Right hindlimb (tissue), 1 donor: ENCODE results near the gene PLA2R1.
A peak's percentile ranks its signal among the peaks of the same experiment; 100 is the strongest.

Experiments
- DNase-seq: peaks from one replicate; pipeline ENCODE4 v3.0.0-alpha.2; 2018

PLA2R1 gene

DNA sequence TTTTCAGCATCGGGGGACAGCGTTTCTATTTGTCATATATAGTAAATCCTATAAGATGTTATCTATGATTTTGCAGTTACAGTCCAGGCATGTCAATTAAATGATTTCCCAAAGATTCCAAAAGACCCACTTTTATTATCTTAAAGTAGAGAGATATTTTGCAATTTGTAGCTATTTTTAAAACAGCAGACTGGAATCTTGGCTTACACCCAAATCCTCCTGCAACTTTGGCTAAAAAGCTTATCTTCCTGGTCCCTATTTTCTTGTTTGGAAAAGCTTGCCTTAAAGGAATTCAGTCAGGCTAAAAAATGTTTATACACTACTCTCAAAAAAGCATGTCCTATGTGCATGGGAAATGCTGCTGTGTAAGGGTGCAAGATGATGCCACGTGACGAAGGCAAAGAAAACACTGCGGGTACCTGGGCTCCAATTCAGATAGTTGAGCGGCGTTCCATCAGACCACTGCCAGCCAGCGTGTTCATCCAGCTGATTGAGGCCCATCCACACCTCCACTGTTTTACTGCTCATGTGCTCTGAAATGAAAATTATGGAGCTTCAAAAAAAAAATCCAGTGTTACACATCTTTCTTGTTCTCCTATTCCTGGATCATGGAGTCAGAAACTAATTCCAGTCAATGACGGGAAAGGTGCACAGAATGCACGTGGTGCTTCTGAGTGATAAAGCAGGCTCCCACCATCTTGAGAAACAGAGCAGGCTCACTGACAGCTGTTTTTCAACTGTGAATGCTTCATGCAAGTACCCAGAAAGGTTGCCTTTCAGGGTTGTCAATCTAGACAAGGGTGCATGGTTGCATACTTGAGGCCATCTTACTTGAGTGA, 33.8 kb downstream of the PLA2R1 start:
- DNase-seq = no peak

DNA sequence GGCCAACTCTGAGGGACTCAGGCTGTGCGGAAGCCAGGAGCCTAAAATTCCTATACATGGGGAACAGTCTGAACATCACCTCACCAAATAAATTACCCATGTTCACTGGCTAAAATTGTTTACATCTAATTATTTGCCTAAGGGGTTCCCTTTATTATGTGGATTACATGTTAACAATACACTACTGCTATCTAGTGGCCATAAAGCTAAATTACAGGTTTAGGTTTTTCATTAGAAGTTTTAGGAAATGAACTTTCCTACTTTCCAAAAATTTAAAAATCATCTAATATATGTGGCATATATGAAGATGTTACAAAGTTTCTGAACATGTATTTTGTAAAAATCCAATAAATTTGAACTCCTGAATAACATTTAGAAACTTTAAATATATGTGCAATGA, 40.3 kb downstream of the PLA2R1 start:
- no peak for DNase-seq

DNA sequence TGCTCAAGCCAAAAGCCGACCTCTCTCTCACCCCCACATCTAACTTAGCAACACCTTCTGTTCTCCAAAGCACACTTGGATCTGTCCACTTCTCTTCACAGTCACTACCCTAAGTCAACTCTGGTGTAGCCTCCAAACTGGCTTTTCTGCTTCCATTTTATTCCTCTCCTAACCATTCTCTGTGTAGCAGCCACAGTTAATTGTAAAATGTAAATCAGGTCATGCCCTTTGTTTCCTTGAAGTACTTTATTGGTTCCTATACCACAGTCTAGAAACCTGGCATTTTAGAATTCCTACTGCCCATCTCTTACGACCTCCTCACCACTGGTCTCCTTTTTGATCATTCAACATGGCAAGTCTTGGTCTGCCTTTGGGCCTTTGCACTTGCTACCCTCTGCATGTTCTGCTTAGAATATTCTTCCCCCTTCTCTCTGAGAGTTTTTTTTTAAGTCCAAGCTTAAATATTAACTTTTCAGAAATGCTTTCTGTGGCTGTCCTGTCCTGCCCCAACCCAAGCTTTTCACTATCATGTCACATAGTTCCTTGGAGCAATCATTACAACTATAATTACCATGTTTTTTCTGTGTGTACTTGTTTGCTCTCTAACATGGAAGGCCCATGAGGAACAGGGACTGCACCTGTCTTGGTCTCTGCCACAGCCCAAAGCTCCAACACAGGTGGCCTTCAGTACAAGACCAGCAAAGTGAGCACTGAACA, 42.9 kb downstream of the PLA2R1 start:
- no peak for DNase-seq

DNA sequence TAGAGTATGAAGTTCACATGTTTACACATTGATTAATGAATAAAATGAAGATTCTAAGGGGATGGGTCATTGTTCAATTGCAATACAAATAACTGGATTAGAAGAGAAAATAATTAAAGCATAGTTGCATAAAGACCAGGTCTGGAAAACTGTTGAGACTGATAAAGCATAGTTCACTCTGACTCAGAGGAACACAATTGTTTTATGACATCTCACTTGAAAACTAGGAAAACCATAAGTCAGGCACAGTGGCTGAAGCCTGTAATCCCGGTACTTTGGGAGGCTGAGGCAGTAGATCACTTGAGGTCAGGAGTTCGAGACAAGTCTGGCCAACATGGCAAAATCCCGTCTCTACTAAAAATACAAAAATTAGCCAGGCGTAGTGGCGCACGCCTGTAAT, 46.7 kb downstream of the PLA2R1 start:
- no peak for DNase-seq

DNA sequence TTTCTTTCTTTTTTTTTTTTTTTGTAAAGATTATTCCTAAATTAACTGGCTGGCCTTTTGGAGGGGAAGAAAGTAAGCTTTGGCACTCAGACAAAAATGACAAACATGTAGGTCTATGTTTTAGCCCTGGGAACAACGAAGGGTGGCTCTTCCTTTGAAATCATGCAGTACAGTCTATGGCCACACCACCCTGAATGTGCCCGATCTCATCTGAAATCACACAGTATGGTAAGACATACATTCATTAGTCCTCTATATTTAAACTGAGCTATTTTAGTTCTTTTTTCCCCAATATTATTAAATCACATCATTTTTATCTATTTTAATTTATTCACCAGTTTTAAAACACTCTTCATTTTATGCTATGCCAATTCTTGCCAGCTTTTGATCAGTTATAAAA, 48.2 kb downstream of the PLA2R1 start:
- no peak for DNase-seq

DNA sequence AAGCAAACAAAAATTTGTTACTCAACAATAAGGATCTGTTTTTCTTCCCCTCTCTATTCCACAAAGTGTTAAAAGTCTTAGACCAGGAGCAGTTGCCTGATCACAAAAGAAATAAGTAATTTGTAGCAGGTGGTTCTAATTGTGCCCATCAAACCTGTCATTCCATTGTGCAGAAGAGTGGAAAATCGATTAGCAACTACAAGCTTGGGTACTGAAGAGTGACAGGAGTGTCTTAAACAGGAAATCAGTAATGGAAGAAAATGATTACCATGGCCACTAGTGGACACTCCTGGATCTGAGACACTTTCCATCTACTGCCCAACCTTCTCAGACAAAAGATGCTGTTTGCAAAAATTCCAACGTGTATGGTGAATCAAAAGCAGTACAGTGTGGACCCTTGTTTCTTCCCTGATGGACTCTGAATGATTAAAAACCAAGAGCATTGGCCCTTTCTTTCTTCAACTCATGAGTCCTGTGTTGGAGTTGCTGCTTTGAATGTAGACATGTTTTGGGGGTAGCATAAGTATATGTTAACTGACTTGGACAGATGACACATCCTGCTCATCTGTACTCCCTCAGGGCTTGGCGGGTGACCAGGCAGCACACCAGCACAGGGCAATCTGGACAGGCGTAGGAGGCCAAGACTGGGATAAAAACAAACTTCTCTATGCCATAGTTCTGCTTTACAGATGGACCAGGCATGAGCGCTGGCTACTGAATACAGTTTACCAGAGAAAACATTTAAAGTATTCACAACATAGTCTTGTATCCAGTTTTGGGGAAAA, 51.9 kb downstream of the PLA2R1 start:
- no peak for DNase-seq

DNA sequence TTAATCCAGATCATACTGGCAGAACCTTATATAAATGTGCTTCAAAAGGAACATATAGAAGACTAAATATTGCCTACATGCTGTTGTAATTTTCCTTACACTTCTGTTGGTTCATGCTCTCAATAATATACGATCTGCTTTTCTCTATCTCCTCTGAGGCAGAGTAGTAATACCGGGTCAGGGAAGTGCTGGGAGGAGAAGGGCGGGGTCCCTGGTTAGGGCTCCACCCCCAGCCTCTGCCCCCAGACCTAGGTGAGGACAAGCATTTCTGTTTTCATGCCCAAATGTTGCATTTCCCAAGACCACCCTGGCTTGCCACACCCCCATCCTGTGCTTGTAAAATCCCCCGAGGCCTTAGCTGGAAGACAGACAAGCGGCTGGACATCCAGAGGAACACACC, 55.3 kb downstream of the PLA2R1 start:
- no peak for DNase-seq

DNA sequence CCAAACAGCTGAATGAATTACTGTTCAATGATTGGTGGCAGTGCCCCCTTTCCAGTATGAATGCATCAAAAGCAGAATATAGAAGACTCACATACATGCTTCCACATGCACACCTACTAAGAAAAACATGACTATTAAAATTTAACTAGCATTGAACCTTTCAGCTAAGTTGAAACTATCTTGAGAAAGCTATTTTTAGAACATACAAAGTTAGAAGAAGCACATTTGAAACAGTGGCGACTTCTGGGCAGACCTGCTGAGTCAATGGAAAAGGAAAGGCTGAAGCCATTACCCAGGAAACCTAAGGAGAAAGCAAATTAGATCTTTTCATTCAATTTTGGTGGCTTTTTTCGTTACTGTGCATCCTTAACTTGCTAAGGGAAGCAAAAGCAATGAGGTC, 55.9 kb downstream of the PLA2R1 start:
- DNase-seq = no peak

DNA sequence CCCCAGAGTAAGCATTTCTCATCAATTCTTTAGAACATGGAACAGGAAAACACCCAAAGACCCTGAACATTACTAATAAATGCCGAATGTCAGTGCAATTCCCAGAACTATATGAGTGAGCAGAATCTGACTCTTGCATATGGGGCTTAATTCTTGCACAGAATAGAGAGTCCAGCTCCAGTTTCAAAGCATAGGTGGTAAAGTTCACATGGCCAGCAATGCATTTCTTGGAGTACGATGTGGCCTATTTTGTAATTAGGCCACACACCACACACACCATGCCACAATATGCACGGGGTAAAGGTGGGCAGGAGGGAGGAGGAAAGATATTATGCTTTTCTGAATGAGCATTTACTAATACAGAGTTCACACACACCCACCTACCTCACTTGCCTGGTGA, 56.5 kb downstream of the PLA2R1 start:
- DNase-seq = no peak

DNA sequence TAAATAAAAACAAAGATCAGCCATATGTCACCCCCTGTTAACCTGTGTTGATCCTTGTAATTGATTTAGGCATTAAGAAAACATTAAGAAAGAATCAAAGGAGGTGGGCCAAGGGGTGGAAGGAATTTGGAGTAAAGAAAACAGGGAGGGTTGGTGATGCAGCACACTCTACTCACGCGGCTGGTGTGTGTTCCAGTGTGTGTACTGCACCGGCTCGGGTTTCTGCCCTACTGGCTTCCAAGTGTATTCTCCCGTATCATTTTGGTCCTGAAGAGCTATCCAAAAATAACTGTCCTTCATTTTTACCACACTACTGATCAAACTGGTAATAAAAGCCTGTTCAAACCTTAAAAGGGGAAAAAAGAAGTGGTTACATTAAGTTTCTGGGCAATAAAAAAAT, 56.9 kb downstream of the PLA2R1 start:
- no peak for DNase-seq

DNA sequence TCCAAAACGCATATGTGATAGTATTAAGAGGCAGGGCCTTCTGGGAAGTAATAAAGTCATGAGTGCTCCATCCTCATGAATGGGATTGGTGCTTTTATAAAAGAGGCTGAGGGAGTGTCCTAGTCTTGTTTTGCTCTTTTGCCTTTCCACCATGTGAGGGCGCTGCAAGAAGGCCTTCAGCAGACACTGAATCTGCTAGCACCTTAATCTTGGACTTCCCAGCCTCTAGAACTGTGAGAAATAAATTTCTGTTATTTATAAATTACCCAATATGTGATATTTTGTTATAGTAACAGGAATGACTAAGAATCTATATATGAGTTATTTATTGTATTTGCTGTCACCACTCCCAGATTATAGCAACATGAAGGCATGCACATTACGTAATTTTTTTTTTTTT, 63.5 kb downstream of the PLA2R1 start:
- no peak for DNase-seq

DNA sequence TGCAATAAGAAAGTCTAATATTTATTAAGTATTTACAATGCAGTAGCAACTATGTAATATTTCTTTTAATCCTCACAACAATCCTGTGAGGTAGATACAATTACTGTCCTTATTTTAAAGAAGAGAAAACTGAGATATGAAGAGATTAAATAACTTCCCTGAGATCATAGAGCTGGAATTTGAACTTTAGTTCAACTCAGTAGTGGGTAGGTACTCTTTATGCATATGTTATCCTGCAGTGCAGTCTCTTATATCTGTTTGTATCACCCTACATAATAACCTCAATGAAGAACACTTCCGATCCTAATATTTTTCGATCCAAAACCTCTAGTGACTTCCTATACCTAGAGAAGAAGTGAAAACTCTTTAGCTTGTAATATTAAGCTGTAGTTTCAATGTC, 64.2 kb downstream of the PLA2R1 start:
- no peak for DNase-seq

DNA sequence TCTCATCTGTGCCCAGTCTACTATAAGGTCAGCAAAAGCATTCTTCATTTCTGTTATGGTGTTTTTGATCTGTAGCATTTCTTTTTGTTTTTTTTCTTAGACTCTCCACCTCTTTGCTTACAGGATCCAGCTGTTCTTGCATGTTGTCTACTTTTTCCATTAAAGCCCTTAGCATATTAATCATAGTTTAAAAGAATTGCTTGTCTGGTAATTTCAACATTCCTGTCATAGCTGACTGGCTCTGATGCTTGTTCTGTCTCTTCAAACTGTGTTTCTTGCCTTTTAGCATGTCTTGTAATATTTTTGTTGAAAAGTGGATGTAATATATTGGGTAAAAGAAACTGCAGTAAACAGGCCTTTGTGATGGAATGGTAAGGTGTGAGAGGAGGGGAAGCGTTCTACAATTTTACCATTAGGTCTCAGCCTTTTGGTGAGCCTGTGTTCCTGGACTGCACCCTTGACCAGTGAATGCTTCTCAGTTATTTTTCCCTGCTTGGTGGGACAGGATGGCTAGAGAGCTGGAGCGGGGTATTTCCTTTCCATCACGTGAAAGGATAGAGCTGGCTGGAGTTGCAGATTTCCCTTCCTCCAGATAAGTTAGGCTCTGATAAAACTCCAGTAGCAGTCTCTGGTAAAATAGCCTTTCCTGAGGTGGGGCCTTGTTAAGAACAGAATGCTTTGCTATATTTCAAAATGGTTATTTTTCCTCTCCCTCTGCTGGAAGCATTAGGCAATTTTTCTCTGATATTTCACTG, 65.4 kb downstream of the PLA2R1 start:
- no peak for DNase-seq

DNA sequence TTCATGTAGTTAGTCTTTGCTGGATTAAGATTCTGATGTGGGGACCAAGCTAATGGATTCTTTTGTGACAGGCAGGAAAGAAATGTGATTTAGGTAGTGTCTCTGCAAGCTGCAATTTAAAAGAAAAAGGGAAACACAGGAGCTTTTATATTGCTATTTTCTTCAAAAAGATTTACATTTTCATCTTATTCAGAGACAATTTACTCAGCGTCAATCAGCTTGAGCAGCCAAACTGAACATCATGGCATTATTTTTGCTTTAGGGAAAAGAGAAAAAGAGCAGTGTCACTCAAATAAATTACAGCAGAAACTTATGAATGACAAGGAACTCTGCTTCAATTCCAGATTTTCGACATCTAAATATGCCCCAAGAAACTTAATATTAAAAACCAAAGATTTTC, 67.4 kb downstream of the PLA2R1 start:
- DNase-seq = no peak

DNA sequence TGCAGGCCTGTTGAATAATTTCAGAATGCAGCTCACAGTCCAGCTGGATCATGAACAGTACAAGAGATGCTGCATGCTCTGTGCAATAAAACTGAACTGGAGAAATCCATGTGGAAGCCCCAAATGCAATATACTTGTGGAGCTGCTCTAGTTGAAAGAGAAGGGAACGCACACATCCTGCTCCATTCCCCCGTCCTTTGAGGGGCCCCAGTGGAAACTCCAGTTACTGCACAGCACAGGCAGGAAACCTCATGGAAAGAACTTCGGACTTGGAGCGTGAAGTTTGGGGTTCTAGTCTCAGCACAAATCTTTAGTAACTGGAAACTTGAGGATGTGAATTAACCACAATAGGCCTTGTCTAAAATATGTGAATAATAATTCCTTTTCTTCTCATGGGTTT, 73.2 kb downstream of the PLA2R1 start:
- DNase-seq = no peak

DNA sequence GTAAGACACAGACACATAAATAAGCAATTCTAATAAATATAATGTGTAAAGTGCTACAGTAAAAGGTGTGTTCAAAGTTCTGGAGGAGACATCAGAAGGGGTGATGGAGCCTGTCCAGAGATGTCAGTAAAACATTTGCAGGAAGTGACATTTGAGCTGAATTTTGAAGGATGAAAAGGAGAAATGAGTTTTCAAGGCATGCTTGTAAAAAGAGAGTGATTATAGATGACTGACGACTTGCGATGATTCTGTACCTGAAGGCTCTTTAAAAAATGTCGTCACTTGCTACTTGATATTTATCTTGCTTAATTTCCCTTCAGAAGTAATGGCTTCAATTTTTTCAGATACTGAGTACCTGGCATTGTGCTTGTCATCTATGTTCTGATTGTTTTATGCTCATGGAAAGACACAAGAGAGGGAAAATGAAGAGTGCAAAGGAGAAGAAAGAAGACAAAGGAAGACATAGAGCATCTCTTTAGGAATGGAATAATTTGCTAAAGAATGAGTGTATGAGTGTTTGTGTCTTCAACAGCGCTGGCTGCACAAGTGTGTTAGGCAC, 73.9 kb downstream of the PLA2R1 start:
- no peak for DNase-seq

DNA sequence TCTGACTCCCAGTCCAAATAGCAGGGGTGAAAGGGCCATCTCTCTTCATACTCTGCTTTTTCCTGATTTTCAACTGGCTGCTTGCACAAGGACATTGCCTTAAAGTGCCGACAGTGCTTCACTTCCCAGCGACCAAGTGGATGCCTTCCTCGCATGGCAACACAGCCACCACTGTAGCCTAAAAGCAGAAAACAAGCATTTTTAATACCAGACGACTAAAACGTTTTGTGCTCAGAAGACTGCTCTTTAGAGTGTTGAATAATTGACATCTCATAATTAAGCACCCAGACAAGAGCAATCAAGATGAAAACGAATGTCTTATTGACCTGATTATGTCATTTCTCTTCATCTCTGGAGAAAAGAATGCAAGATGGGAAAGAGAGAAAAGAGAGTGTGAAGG, 75.2 kb downstream of the PLA2R1 start:
- no peak for DNase-seq

DNA sequence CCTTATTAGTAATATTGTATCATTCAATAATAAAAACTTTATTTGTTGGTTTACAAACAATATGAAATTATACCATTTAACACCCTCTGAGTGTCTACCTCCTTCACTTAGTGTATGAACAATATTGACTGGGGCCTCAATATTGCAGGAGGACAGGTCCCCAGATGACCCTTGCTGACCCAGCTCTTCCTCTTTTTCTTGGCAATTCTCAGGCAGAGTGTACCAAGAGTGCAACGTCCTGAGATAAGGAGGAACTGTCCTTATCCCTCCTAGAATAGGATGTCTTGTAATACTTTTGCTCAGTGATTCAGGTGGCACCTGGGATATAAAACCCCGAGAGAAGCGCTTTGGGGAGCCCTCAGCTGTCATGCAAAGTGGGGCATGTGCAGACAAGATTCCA, 76.8 kb downstream of the PLA2R1 start:
- DNase-seq = no peak

DNA sequence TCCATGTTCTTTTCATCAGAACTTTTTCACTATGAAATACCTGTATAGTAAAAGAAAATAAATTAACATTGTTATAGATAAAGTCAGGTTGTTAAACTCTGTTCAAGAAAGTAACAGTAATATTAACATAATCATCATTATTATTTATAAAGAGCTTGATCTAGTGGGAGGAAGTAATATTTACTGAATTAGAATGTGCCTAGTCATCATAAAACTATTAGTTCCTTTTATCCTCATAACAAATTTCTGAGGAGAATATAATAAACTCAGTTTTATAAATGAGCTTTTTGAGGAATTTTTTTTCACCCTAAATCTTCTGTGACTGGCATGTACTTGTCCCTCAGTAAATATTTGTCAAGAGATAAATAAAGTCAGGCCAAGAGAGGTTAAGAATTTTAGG, 78.4 kb downstream of the PLA2R1 start:
- no peak for DNase-seq

DNA sequence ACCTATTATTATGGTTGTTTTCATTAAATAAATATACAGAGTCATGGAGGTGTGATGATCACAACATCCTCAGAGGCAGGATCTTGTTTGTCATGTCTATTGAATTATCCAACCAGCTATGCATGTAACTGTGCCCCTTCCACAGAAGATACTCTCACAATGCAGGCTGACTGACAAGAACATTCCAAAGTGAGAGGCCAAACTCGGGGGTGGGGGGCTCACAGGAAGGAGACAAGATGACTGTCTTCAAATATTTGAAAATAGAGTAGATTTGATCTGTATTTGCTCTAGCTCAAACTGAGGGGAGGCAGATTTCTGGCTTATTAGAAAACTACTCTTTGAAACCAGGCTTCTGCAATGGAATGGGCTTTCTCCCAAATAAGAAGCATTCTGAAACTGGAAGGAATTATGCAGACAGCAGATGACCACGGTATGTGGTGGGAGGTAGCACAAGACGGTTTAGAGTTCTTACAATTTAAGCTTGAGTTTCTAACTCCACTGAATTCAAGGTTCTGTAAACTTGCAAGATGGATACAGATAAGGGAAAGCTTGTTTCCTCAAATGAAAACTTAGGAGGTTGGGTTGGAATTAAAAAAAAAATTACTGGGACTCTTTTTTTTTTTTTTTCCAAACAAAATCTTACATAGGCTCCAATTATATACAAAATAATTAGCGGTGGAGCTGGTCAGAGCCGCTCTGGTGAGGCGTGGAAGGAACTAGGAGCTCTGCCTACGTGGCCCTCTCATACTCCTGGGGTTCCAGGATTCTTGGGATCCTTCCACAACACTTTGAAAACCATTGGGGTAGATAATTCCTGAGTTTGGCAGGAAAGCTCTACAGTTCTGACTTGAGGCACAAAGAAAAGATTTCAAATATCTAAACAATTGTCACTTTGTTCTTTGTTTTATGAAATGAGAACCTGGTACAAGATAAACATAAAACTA, 79.3 kb downstream of the PLA2R1 start:
- no peak for DNase-seq

DNA sequence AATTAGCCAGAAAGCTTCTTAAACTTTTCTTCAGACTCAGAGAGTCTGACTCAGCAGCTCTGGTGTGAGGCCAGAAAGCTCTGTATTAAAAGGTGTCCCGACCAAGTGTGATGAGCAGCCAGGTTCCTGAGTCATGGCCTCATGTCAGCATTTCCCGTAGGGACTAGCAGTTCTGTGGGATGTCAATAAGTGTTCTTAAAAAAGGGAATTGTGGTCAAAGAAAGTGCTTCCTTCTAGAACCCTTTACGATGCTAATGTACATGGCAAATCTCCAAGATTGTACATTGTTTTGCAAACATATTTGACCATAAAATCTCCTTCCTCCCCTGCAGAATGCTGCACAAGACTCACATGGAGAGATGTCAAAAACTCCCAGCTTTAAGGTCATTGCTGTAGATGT, 80.1 kb downstream of the PLA2R1 start:
- DNase-seq = peak; percentile 21
